GM12878 (cell line): Measurements from ENCODE around the gene NDUFC1. TPM values are rescaled to one million over a fixed set of nuclear protein-coding genes. Genes with fewer than 3 reads are reported as not detected.

Source experiments
- BHLHE40 ChIP-seq, 2 experiments: fragments of 450-650 bp in 1 of 2; IDR thresholded peaks; 2 replicates each; pipeline ENCODE4 v1.6.1; 2011 to 2017; ENCODE audit warnings: low read depth in 2 of 2, borderline replicate concordance in 1 of 2, improper control_type of control experiment in 1 of 2, low read length in 1 of 2, mild to moderate bottlenecking in 1 of 2
- FOS ChIP-seq: IDR thresholded peaks from 3 replicates; pipeline ENCODE4 v1.6.1; 2011; ENCODE audit warnings: borderline replicate concordance; ENCODE audit not compliant: insufficient read length; ENCODE audit errors: extremely low read depth
- LARP7 ChIP-seq: fragments of 450-650 bp; IDR thresholded peaks from 2 replicates; pipeline ENCODE4 v1.6.1; 2017; ENCODE audit warnings: mild to moderate bottlenecking
- MEF2B ChIP-seq: fragments of 450-650 bp; IDR thresholded peaks from 2 replicates; pipeline ENCODE4 v1.6.1; 2018; ENCODE audit warnings: mild to moderate bottlenecking, moderate library complexity; ENCODE audit not compliant: partially characterized antibody, poor library complexity, severe bottlenecking
- MTA2 ChIP-seq: fragments of 450-650 bp; IDR thresholded peaks from 2 replicates; pipeline ENCODE4 v1.6.1; 2016; ENCODE audit warnings: low read depth, mild to moderate bottlenecking, moderate library complexity
- POLR2A ChIP-seq: IDR thresholded peaks from 2 replicates; pipeline ENCODE4 v1.6.1; 2011; ENCODE audit warnings: low read depth, mild to moderate bottlenecking, low read length
- RCOR1 ChIP-seq: conservative IDR thresholded peaks from 2 replicates; pipeline ENCODE4 v1.6.1; 2012; ENCODE audit warnings: low read depth, low read length, improper control_type of control experiment
- RUNX3 ChIP-seq: IDR thresholded peaks from 2 replicates; pipeline ENCODE4 v1.6.1; 2012; ENCODE audit warnings: low read length, inconsistent platforms
- SRF ChIP-seq, 2 experiments: IDR thresholded peaks; 2 replicates each; pipeline ENCODE4 v1.6.1; 2011; ENCODE audit warnings: low read depth in 2 of 2, low read length in 2 of 2, mild to moderate bottlenecking in 1 of 2, moderate library complexity in 1 of 2
- SUPT20H ChIP-seq: IDR thresholded peaks from 2 replicates; pipeline ENCODE4 v1.6.1; 2011; ENCODE audit warnings: low read depth, mild to moderate bottlenecking, low read length, moderate library complexity, borderline replicate concordance; ENCODE audit not compliant: control insufficient read depth
- ZNF274 ChIP-seq: IDR thresholded peaks from one replicate; pipeline ENCODE4 v1.8.0; 2011; ENCODE audit not compliant: insufficient read length, insufficient read depth
- ZZZ3 ChIP-seq: IDR thresholded peaks from 2 replicates; pipeline ENCODE4 v1.6.1; 2011; ENCODE audit warnings: low read depth; ENCODE audit not compliant: control insufficient read depth, insufficient read length
- polyA plus RNA-seq, 11 experiments: library from polyadenylated mRNA; depleted of rRNA in 4 of 11; unstranded in 6 of 11; stranded (reverse) in 5 of 11; fragments of >200 nt; fragmentation: Nextera tagmentation in 4 of 11; fragmentation: Illumina TruSeq in 1 of 11; extraction: Ambion mirVana in 4 of 11; extraction: Trizol in 1 of 11; gene quantifications; 1 replicate in 1 of 11; 2 replicates in 10 of 11; pipeline versions ENCODE4 v1.2.1 to v1.2.3, GENCODE V29; 2011 to 2016; ENCODE audit warnings: inconsistent platforms in 2 of 11, missing spikeins in 2 of 11, low read depth in 1 of 11
- total RNA-seq, 4 experiments: library from RNA; depleted of rRNA in 3 of 4; stranded (reverse); fragments of >200 nt in 3 of 4; fragmentation: Illumina TruSeq in 1 of 4; extraction: Trizol in 1 of 4; gene quantifications; 2 replicates each; pipeline versions ENCODE4 v1.2.1 to v1.2.3, GENCODE V29; 2013 to 2021
- TF ChIP-seq, protein P1 (sequence below): IDR thresholded peaks from 2 replicates; pipeline ENCODE4 v1.6.1; 2011; ENCODE audit warnings: mild to moderate bottlenecking, low read depth, low read length, moderate library complexity; ENCODE audit not compliant: insufficient replicate concordance
- TF ChIP-seq, protein P2 (sequence below): fragments of 450-650 bp; IDR thresholded peaks from 2 replicates; pipeline ENCODE4 v1.6.1; 2017; ENCODE audit warnings: mild to moderate bottlenecking, moderate library complexity

NDUFC1 gene
- total and polyA plus RNA-seq, 10 of the 15 experiments (the other 5 are each of a cell fraction or from before 2014, with no cell fraction given), result 25.5 to 242 (median 68.9) TPM

DNA sequence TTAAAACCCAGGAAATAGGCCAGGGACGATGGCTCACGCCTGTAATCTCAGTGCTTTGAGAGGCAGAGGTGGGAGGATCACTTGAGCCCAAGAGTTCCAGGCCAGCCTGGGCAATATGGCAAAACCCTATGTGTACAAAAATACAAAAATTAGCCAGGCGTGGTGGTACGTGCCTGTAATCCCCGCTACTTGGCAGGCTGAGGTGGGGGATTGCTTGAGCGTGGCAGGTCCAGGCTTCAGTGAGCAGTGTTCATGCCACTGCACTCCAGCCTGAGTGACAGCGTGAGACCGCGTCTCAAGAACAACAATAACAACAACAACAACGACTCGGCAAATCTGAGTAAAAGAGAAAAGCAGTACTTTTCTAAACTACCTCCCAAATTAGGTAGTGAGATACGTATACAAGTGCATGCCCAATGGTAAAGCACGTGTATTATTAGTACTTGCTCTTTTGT is 13.0 kb upstream of the NDUFC1 start (continued):
- TF ChIP-seq SUPT20H (no peak), SRF (IDR thresholded peaks at IDR 0.05; ENCODE audit: low read depth in 2 of 2, low read length in 2 of 2) (no peak), RCOR1 (no peak), ZZZ3 (no peak), LARP7 (no peak), MTA2 (peak; percentile 21; the same call in 1 of the 2 replicates), POLR2A (no peak), RUNX3 (0 out of 2 replicates have a peak, but pooled peaks have one; percentile 5), MEF2B (peak; percentile 12), BHLHE40 (IDR thresholded peaks at IDR 0.05; ENCODE audit: borderline replicate concordance in 1 of 2, low read depth in 2 of 2, low read length in 1 of 2) (0 out of 4 replicates have a peak, but pooled peaks have one; percentile 24 to 38), FOS (no peak), ZNF274 (no peak)
- TF ChIP-seq, protein P1, sequence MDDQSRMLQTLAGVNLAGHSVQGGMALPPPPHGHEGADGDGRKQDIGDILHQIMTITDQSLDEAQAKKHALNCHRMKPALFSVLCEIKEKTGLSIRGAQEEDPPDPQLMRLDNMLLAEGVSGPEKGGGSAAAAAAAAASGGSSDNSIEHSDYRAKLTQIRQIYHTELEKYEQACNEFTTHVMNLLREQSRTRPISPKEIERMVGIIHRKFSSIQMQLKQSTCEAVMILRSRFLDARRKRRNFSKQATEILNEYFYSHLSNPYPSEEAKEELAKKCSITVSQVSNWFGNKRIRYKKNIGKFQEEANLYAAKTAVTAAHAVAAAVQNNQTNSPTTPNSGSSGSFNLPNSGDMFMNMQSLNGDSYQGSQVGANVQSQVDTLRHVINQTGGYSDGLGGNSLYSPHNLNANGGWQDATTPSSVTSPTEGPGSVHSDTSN, result peak; percentile 78
- TF ChIP-seq, protein P2, sequence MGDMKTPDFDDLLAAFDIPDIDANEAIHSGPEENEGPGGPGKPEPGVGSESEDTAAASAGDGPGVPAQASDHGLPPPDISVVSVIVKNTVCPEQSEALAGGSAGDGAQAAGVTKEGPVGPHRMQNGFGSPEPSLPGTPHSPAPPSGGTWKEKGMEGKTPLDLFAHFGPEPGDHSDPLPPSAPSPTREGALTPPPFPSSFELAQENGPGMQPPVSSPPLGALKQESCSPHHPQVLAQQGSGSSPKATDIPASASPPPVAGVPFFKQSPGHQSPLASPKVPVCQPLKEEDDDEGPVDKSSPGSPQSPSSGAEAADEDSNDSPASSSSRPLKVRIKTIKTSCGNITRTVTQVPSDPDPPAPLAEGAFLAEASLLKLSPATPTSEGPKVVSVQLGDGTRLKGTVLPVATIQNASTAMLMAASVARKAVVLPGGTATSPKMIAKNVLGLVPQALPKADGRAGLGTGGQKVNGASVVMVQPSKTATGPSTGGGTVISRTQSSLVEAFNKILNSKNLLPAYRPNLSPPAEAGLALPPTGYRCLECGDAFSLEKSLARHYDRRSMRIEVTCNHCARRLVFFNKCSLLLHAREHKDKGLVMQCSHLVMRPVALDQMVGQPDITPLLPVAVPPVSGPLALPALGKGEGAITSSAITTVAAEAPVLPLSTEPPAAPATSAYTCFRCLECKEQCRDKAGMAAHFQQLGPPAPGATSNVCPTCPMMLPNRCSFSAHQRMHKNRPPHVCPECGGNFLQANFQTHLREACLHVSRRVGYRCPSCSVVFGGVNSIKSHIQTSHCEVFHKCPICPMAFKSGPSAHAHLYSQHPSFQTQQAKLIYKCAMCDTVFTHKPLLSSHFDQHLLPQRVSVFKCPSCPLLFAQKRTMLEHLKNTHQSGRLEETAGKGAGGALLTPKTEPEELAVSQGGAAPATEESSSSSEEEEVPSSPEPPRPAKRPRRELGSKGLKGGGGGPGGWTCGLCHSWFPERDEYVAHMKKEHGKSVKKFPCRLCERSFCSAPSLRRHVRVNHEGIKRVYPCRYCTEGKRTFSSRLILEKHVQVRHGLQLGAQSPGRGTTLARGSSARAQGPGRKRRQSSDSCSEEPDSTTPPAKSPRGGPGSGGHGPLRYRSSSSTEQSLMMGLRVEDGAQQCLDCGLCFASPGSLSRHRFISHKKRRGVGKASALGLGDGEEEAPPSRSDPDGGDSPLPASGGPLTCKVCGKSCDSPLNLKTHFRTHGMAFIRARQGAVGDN, result 0 out of 2 replicates have a peak, but pooled peaks have one; percentile 54
